Effector CD8-positive, alpha-beta T cell (primary cell): ENCODE data around the gene TUBAL3.

Source experiments
- DNase-seq: peaks from one replicate; lab custom pipeline; 2025; lab: John Stamatoyannopoulos, UW
- total RNA-seq, 4 experiments: gene quantifications; one replicate each; lab custom pipeline; 2026; lab: John Stamatoyannopoulos, UW

Gene TUBAL3
- 0 reads per million in 4 experiments for total RNA-seq

GRCh38 chr10:5404208-5405041 is at the start of gene TUBAL3:
TUBAL3 (minus strand) TSS chr10:5404828; CDS start chr10:5404792, 36 bp downstream.
- no peak for DNase-seq

GRCh38 chr10:5453749-5454489 is 49.3 kb upstream of the TUBAL3 start:
- DNase-seq = no peak

GRCh38 chr10:5450605-5451384 is 46.2 kb upstream of the TUBAL3 start:
- DNase-seq = no peak

- no peak for DNase-seq
Observed at GRCh38 chr10:5449823-5450222, 45.2 kb upstream of the TUBAL3 start.

- no peak for DNase-seq
Observed at GRCh38 chr10:5449227-5449626, 44.6 kb upstream of the TUBAL3 start.

- DNase-seq = no peak
Observed at GRCh38 chr10:5448333-5449001, 43.8 kb upstream of the TUBAL3 start.

- DNase-seq = no peak
Observed at GRCh38 chr10:5447611-5448071, 43.0 kb upstream of the TUBAL3 start.

- DNase-seq = no peak
Observed at GRCh38 chr10:5447056-5447455, 42.4 kb upstream of the TUBAL3 start.

- peak; percentile 69 for DNase-seq
Observed at GRCh38 chr10:5446390-5446926, 41.8 kb upstream of the TUBAL3 start.

- no peak for DNase-seq
Observed at GRCh38 chr10:5445006-5445405, 40.4 kb upstream of the TUBAL3 start.

- DNase-seq = no peak
Observed at GRCh38 chr10:5443429-5443828, 38.8 kb upstream of the TUBAL3 start.

GRCh38 chr10:5442990-5443370 is 38.4 kb upstream of the TUBAL3 start:
- DNase-seq = no peak

- DNase-seq = no peak
Observed at GRCh38 chr10:5442065-5442989, 37.7 kb upstream of the TUBAL3 start.

- DNase-seq = no peak
Observed at GRCh38 chr10:5441106-5441505, 36.5 kb upstream of the TUBAL3 start.

GRCh38 chr10:5440206-5440605 is 35.6 kb upstream of the TUBAL3 start:
- DNase-seq = no peak

GRCh38 chr10:5435328-5435727 is 30.7 kb upstream of the TUBAL3 start:
- DNase-seq = no peak

- no peak for DNase-seq
Observed at GRCh38 chr10:5434017-5434753, 29.6 kb upstream of the TUBAL3 start.

- DNase-seq = no peak
Observed at GRCh38 chr10:5433182-5433581, 28.6 kb upstream of the TUBAL3 start.

- DNase-seq = no peak
Observed at GRCh38 chr10:5428133-5428532, 23.5 kb upstream of the TUBAL3 start.

GRCh38 chr10:5424751-5425150 is 20.1 kb upstream of the TUBAL3 start:
- no peak for DNase-seq
